ENCODE measurements around the gene CDH8.

DNA sequence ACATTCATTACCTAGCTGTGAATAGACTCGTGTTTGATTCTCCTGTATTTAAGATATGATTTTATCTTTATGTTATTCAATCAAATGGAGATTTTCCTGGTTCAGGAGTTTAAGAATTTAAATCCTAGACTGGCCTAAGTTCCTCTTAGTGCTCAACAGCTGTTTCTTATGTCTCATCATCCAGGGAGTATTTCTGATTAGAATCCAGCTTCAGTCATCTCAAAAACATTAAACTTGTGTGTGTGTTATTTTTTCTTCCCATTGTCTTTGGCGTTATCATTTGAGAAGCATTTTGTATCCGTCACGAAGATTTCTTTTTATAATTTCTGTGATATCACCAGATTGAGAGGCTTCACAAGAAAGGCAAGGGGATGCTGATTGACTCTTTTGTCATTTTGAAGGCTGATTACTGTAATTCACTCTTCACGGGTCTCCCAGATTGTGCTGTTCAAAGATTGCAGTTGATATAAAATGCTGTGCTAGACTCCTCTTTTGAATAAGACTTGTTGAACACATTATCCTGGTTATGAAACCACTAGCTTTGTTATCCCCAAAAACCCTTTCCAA lies 204.8 kb downstream of the CDH8 start:
- TF ChIP-seq, protein P1, sequence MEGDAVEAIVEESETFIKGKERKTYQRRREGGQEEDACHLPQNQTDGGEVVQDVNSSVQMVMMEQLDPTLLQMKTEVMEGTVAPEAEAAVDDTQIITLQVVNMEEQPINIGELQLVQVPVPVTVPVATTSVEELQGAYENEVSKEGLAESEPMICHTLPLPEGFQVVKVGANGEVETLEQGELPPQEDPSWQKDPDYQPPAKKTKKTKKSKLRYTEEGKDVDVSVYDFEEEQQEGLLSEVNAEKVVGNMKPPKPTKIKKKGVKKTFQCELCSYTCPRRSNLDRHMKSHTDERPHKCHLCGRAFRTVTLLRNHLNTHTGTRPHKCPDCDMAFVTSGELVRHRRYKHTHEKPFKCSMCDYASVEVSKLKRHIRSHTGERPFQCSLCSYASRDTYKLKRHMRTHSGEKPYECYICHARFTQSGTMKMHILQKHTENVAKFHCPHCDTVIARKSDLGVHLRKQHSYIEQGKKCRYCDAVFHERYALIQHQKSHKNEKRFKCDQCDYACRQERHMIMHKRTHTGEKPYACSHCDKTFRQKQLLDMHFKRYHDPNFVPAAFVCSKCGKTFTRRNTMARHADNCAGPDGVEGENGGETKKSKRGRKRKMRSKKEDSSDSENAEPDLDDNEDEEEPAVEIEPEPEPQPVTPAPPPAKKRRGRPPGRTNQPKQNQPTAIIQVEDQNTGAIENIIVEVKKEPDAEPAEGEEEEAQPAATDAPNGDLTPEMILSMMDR (IDR thresholded peaks at IDR 0.05), result no peak
- TF ChIP-seq POLR2A (IDR thresholded peaks at IDR 0.05) (no peak), EP300 (IDR thresholded peaks at IDR 0.05) (no peak)
